Omental fat pad (tissue), 4 donors: ENCODE data around the gene PIGH. TPM values are rescaled to one million over a fixed set of nuclear protein-coding genes. Genes with fewer than 3 reads are reported as not detected.
"Not testable (repeated sequence)": the region's sequence is repeated elsewhere in the genome, so short reads cannot be mapped to it uniquely, and the experiment has no call there.

Experiments used
- ATAC-seq: fragments of 150-250 bp; one replicate; pipeline ENCODE4 v1.9.1; 2016; ENCODE audit warnings: mild to moderate bottlenecking, moderate library complexity; ENCODE audit not compliant: low FRiP score
- DNase-seq: peaks from one replicate; pipeline ENCODE4 v3.0.0-alpha.2; 2019; ENCODE audit warnings: low spot score
- CTCF ChIP-seq, 3 donors: fragments of 450-650 bp; IDR thresholded peaks; one replicate each; pipeline ENCODE4 v1.5.1; 2016 to 2017; ENCODE audit warnings: antibody characterized with exemption in 3 of 3, mild to moderate bottlenecking in 3 of 3, moderate library complexity in 2 of 3
- total RNA-seq, 4 donors: library from RNA; depleted of rRNA; stranded (reverse); fragments of >200 nt; gene quantifications; one replicate each; pipeline ENCODE4 v1.1.0, GENCODE V29; 2016

The PIGH gene
- total RNA-seq, 4 donors from 2014 or later, result 16.0 to 27.7 (median 24.9) TPM

GRCh38 chr14:67609642-67610310 is 9.7 kb upstream of the PIGH start:
- ATAC-seq, result no peak
- no peak for TF ChIP-seq CTCF (IDR thresholded peaks at IDR 0.05)

GRCh38 chr14:67607646-67608045 is 7.6 kb upstream of the PIGH start:
- ATAC-seq (no peak), DNase-seq (no peak)
- TF ChIP-seq CTCF (IDR thresholded peaks at IDR 0.05), result no peak

More at GRCh38 chr14:67609642-67610310, 9.7 kb upstream of the PIGH start:
- no peak for DNase-seq

GRCh38 chr14:67602995-67603545 is 3.0 kb upstream of the PIGH start:
- no peak for ATAC-seq

GRCh38 chr14:67602076-67602475 is 2.0 kb upstream of the PIGH start:
- no peak for DNase-seq
- TF ChIP-seq CTCF (IDR thresholded peaks at IDR 0.05), result no peak
- no peak for ATAC-seq

More at GRCh38 chr14:67602995-67603545, 3.0 kb upstream of the PIGH start:
- no peak for DNase-seq
- TF ChIP-seq CTCF (IDR thresholded peaks at IDR 0.05), result no peak

GRCh38 chr14:67600562-67600974 is 500 bp upstream of the PIGH start:
- DNase-seq, result not testable (repeated sequence)
- ATAC-seq, result peak; percentile 2

GRCh38 chr14:67595392-67595791 is 4.7 kb downstream of the PIGH start:
- ATAC-seq (no peak), DNase-seq (no peak)
- TF ChIP-seq CTCF (IDR thresholded peaks at IDR 0.05), result no peak

GRCh38 chr14:67593650-67594049 is 6.4 kb downstream of the PIGH start:
- ATAC-seq, DNase-seq: not testable (repeated sequence)

GRCh38 chr14:67589204-67589770 is 10.8 kb downstream of the PIGH start:
- no peak for TF ChIP-seq CTCF (IDR thresholded peaks at IDR 0.05)
- DNase-seq (no peak), ATAC-seq (no peak)
